ENCODE results near the gene AP4S1.
"Not testable (repeated sequence)": the region's sequence is repeated elsewhere in the genome, so short reads cannot be mapped to it uniquely, and the experiment has no call there.

AP4S1 gene

GRCh38 chr14:31009836-31010574 is 15.4 kb upstream of the AP4S1 start:
- no peak for DNase-seq

GRCh38 chr14:31010935-31011334 is 14.5 kb upstream of the AP4S1 start:
- no peak for DNase-seq

DNA sequence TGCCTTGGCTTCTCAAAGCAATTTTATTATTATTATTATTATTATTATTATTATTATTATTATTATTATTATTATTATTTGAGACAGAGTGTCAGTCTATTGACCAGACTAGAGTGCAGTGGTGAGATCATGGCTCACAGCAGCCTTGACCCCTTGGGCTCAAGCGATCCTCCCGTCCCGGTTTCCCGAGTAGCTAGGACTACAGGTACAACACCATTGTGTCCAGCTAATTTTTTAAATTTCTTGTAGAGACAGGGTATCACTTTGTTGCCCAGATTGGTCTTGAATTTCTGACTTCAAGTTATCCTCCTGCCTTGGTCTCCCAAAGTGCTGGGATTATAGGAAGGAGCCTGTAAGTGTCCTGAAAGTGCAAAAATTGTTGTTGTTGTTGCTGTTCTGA is 11.6 kb upstream of the AP4S1 start:
- no peak for DNase-seq

DNA sequence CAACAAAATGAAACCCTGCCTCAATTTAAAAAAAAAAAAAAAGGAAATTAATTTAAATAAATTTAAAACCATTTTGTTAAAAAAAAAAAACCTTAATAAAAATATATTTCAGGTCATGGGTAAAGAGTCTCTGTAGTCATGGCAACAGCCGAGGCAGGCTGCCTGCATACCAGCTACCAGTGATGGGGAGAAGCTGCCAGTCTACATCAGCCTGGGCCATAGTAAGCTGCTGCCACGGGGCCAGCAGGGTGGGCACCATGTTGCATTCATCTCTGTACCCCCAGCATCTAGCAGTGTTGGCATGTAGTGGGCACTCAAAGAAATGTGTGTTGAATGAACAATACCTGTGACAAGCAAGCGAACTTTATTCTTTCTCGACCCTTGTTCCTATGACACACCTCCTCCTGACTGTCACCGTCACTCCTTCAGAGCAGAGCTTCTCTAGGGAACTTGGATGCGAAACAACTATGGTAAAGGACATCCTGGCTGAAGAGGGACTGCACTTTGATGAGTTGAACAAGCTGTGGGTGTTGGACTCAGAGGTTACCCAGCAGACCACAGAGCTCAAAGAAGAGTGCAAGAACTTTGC is 7.3 kb upstream of the AP4S1 start:
- no peak for DNase-seq

- DNase-seq: no peak
Measured at GRCh38 chr14:31020834-31021575, 4.4 kb upstream of the AP4S1 start.

DNA sequence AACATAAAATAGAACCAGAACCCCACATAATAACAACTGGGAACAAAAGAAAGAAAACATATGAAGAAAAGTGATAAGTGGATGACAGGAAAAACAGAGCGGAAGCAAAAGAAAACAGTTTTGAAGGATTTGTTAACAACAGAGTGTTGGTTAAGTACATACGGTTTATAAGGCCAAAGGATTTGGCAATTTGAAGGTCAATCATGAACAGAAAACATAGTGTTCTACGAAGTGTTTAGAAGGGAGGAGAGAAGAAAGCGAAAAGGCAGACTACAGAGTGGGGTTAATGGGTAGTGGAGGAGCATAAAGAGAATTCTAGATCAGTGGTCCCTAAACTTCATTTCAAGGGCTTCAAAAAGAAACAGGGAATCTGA is 3.9 kb upstream of the AP4S1 start:
- no peak for DNase-seq

DNA sequence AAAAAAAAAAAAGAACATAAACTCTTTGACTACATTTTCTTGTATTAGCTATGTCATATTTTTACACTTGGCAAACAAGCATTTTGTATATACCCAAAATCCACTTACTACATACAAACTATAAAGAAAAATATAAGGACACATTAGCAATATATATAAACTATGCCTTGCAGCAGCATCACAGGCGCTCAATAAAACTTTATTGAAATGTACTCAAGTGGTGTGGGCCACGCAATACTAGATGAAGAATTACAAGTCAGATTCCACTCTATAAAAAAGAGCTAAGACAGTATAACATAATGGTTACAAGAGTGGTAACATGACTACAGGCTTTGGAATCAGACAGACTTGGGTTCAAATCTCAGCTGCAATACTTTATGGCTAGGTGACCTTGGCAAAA is 3.1 kb upstream of the AP4S1 start:
- DNase-seq: no peak

- no peak for DNase-seq
Measured at GRCh38 chr14:31024010-31024480, 1.4 kb upstream of the AP4S1 start.

- DNase-seq: no peak
Measured at GRCh38 chr14:31024577-31025366, 677 bp upstream of the AP4S1 start.

- no peak for DNase-seq
Measured at GRCh38 chr14:31026077-31026449, 614 bp downstream of the AP4S1 start, which contains the start of gene STRN3. Gene STRN3, minus strand, starts transcription at chr14:31026379. Its CDS starts 194 bp downstream, at chr14:31026185.

GRCh38 chr14:31026450-31027235 is 1.2 kb downstream of the AP4S1 start:
- DNase-seq: peak; percentile 42

DNA sequence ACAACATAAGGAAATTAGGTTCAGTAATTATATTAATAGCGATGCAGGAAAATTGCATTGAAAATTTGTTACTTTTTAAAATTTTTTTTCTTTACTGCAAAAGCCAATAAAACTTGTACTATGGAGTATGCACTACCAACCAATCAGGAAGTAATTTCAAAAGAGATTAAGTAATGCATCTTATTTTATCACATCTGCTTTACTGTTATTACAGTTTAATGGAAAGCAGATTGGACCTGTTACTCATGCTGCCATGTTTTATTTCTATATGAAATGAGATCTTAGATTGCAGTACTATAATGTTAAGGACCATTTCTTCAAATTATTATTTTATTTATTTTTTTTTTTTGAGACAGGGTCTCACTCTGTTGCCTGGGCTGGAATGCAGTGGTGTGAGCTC is 2.4 kb downstream of the AP4S1 start:
- DNase-seq: no peak

DNA sequence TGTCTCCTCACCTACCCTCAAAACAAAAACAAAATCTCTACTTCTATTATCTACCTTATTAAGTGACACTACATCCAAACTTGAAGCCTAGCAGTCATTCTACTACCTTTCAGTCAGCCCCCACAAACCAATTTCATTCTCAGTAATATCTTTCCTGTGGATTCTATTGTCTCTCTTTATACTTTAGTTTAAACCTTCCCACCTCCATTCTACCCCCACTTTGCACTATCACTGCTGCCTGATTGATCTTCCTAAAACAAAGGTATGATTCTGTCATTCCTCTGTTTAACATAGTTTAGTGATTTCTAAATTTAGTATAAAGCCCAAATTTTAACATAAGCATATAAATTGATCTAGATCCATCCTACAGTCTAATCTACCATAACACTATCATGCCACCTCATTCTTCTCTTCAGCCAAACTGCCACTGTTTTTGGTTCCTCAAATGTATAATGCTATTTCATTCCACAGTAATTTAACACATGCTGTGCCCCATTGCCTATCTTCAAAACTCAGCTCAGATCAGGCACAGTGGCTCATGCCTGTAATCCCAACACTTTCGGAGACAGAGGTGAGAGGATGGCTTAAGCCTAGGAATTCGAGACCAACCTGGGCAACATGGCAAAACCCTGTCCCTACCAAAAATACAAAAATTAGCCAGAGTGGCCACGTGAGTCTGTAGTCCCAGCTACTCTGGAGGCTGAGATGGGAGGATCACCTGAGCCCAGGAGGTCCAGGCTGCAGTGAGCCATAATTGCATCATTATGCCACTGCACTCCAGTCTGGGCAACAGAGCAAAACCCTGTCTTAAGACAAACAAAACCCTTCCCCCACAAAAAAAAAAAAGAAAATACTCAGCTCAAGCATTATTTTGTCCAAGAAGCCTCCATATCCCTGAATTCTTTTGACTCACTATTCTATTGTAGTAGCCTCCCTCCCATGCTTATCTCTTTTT is 3.8 kb downstream of the AP4S1 start:
- no peak for DNase-seq

DNA sequence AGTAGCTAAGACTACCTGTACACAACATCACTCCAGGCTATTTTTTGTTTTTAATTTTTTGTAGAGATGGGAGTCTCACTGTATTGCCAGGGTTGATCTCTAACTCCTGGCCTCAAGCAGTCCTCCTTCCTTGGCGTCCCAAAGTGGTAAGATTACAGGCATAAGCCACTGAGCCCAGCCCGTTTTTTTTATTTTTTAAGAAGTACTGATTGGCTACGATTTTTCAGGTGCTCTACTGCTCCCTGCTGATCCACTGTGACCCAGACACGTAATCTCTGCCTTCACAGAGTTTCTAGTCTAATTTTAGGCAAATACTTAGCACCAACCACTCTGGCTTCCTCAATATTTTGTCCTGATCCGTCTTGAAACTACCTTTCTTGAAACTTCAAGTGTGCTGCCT is 5.0 kb downstream of the AP4S1 start:
- no peak for DNase-seq

GRCh38 chr14:31036552-31036951 is 11.1 kb downstream of the AP4S1 start:
- no peak for DNase-seq

GRCh38 chr14:31037709-31038221 is 12.3 kb downstream of the AP4S1 start:
- no peak for DNase-seq

DNA sequence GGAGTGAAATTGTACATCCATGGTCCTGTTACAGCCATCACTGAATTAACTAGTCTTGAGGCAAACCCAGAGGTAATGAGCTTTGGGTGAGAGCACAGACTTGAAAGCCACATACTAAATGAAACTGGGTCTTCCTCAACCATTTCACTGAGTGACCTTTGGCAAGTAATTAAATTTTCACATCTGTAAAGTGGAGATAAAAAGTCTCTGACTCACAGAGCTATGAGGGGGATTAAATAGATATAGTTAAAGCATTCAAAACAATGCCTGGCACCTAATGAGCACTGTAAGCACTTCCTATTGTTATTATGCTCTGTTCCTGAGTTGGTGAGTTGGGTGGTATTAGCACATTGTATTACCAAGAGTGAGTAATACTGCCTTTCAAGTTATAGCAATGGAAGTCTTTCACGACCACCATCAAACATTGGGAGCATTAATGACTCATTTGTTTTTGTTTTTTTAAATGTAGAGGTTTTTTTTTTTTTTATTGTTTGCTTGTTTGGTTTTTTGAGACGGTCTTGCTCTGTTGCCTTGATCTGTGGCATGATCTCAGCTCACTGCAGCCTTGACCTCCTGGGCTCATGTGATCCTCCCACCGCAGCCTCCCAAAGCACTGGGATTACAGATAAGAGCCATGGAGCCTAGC is 13.2 kb downstream of the AP4S1 start:
- DNase-seq: no peak

GRCh38 chr14:31042300-31042699 is 16.9 kb downstream of the AP4S1 start:
- no peak for DNase-seq

DNA sequence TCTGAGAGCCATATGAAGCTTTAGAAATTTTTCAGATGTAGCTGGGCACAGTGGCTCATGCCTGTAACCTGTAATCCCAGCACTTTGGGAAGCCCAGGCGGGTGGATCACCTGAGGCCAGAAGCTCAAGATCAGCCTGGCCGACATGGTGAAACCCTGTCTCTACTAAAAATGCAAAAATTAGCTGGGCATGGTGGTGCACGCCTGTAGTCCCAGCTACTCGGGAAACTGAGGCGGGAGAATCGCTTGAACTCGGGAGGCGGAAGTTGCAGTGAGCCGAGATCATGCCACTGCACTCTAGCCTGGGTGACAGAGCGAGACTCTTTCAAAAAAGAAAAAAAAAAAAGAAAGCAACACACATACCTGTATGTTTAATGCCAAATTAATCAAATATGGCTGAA is 17.4 kb downstream of the AP4S1 start:
- DNase-seq: not testable (repeated sequence)

GRCh38 chr14:31043379-31043778 is 17.9 kb downstream of the AP4S1 start:
- no peak for DNase-seq
